Measurements from ENCODE around the gene DPH7.
"Not testable (repeated sequence)": the region's sequence is repeated elsewhere in the genome, so short reads cannot be mapped to it uniquely, and the experiment has no call there.

- TF ChIP-seq, protein P1, sequence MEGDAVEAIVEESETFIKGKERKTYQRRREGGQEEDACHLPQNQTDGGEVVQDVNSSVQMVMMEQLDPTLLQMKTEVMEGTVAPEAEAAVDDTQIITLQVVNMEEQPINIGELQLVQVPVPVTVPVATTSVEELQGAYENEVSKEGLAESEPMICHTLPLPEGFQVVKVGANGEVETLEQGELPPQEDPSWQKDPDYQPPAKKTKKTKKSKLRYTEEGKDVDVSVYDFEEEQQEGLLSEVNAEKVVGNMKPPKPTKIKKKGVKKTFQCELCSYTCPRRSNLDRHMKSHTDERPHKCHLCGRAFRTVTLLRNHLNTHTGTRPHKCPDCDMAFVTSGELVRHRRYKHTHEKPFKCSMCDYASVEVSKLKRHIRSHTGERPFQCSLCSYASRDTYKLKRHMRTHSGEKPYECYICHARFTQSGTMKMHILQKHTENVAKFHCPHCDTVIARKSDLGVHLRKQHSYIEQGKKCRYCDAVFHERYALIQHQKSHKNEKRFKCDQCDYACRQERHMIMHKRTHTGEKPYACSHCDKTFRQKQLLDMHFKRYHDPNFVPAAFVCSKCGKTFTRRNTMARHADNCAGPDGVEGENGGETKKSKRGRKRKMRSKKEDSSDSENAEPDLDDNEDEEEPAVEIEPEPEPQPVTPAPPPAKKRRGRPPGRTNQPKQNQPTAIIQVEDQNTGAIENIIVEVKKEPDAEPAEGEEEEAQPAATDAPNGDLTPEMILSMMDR (IDR thresholded peaks at IDR 0.05), result not testable (repeated sequence)
- TF ChIP-seq POLR2A (IDR thresholded peaks at IDR 0.05), result not testable (repeated sequence)
These were observed 43.5 kb upstream of the DPH7 start for GRCh38 chr9:137622211-137622610.
